Spleen (tissue), 11 donors: ENCODE results near the gene ATG4C. TPM values are rescaled to one million over a fixed set of nuclear protein-coding genes. Genes with fewer than 3 reads are reported as not detected.

Experiments used
- DNase-seq: peaks from one replicate; pipeline ENCODE4 v3.0.0-alpha.2; 2020
- H3K27ac ChIP-seq, 8 donors: fragments of 200-600 bp; sonication (generic) in 7 of 8; 1 replicate in 4 of 8; 2 replicates in 4 of 8; pipeline versions ENCODE4 v1.5.0 to v1.8.0; 2016 to 2021; ENCODE audit warnings: inconsistent platforms in 4 of 8, mild to moderate bottlenecking in 4 of 8, moderate library complexity in 1 of 8
- H3K27me3 ChIP-seq, 7 donors: fragments of 200-600 bp; sonication (generic) in 6 of 7; replicated peaks in 1 of 7; 1 replicate in 4 of 7; 2 replicates in 3 of 7; pipeline versions ENCODE4 v1.5.0 to v1.8.0; 2016 to 2021; ENCODE audit warnings: inconsistent platforms in 3 of 7, mild to moderate bottlenecking in 1 of 7
- H3K36me3 ChIP-seq, 6 donors: fragments of 200-600 bp; sonication (generic) in 5 of 6; 1 replicate in 4 of 6; 2 replicates in 2 of 6; pipeline versions ENCODE4 v1.5.0 to v1.8.0; 2016 to 2021; ENCODE audit warnings: inconsistent platforms in 2 of 6
- H3K4me1 ChIP-seq, 6 donors: fragments of 200-600 bp; sonication (generic) in 5 of 6; 1 replicate in 3 of 6; 2 replicates in 3 of 6; pipeline versions ENCODE4 v1.5.0 to v1.8.0; 2016 to 2021; ENCODE audit warnings: inconsistent platforms in 3 of 6
- H3K4me3 ChIP-seq, 8 donors: fragments of 200-600 bp; sonication (generic) in 7 of 8; 1 replicate in 4 of 8; 2 replicates in 4 of 8; pipeline versions ENCODE4 v1.5.0 to v1.8.0; 2016 to 2021; ENCODE audit warnings: inconsistent platforms in 4 of 8, mild to moderate bottlenecking in 4 of 8, moderate library complexity in 2 of 8
- H3K9me3 ChIP-seq, 8 donors: fragments of 200-600 bp; sonication (generic) in 7 of 8; 1 replicate in 4 of 8; 2 replicates in 4 of 8; pipeline versions ENCODE4 v1.5.0 to v1.8.0; 2016 to 2021; ENCODE audit warnings: inconsistent platforms in 4 of 8
- CTCF ChIP-seq, 11 experiments: fragments of 200-600 bp in 7 of 11; fragments of 450-650 bp in 4 of 11; sonication (generic) in 4 of 11; IDR thresholded peaks in 8 of 11; conservative IDR thresholded peaks in 3 of 11; 1 replicate in 7 of 11; 2 replicates in 4 of 11; pipeline versions ENCODE4 v1.4.0 to v1.8.0; 2016 to 2021; ENCODE audit warnings: antibody characterized with exemption in 11 of 11, inconsistent platforms in 4 of 11, mild to moderate bottlenecking in 1 of 11
- POLR2A ChIP-seq, 3 donors: fragments of 450-650 bp; IDR thresholded peaks; one replicate each; pipeline ENCODE4 v1.5.1; 2017; ENCODE audit warnings: antibody characterized with exemption in 3 of 3, mild to moderate bottlenecking in 1 of 3
- POLR2AphosphoS5 ChIP-seq, 3 donors: sonication (generic); formaldehyde crosslinking; IDR thresholded peaks; one replicate each; pipeline ENCODE4 v1.5.1; 2017; ENCODE audit warnings: antibody characterized with exemption in 3 of 3
- WGBS, 5 donors: extraction: QIAGEN DNeasy Blood & Tissue Kit in 3 of 5; methylation state at CpG; one replicate each; pipeline versions ENCODE4 v1.1.5 to v1.1.7; 2013 to 2018; 5-methylcytosine and 5-hydroxymethylcytosine counted together
- intact Hi-C: fragments of 100-400 bp; cut with DNase I; formaldehyde crosslinking; loops from one replicate; pipeline ENCODE4 v1.15.0; 2023; ENCODE audit warnings: low total_unique reads
- polyA plus RNA-seq, 3 donors: library from polyadenylated mRNA; stranded (reverse); fragments of 200-250 nt; gene quantifications; one replicate each; pipeline ENCODE4 v1.2.1, GENCODE V29; 2013
- total RNA-seq, 7 donors: library from RNA; depleted of rRNA in 3 of 7; stranded (reverse); fragments of >200 nt in 3 of 7; fragmentation: NEBNext Ultra II Directional in 4 of 7; extraction: Animal tissue kit (Norgen Biotek cat#: 25700) in 4 of 7; gene quantifications; one replicate each; pipeline versions ENCODE4 v1.1.0 to v1.2.1, GENCODE V29; 2016 to 2021
- donor health status: healthy with polysubstance abuse.
- donor health status: DM: no; HTN: no; CAD: no; lungs with moderate emphysema.
- donor health status: DM: no; HTN: no; CAD: no.
- donor health status: Bipolar disorder and iron deficiency.
- donor health status: healthy.
- donor health status: DM: no; HTN: no; CAD: no.
- donor health status: DM: yes; HTN: yes; CAD: no.

Gene ATG4C
- total and polyA plus RNA-seq, 10 donors: 9.3 to 24.1 (median 15.7) TPM

GRCh38 chr1:62840555-62840954, 56.6 kb downstream of the ATG4C start:
- Histone ChIP-seq H3K27me3 (no peaks in the 10 kb centered on the region), H3K4me1 (peaks cover 0 to 6% (median 1%) of the 10 kb centered on the region in 6 donors), H3K9me3 (no peaks in the 10 kb centered on the region), H3K4me3 (no peak overlapping the region), H3K36me3 (peaks cover 0 to 40% (median 0%) of the 10 kb centered on the region in 6 donors), H3K27ac (no peak overlapping the region)
- DNase-seq: no peak
- intact Hi-C loops: loop anchor here (5.0 kb wide), 1 partner anchor 307 kb away; no protein-coding TSS in a partner anchor
- no peak for TF ChIP-seq POLR2AphosphoS5 (IDR thresholded peaks at IDR 0.05)
- 91 to 98% (median 95%) methylated on average over 1 of the region's 1 CpG for WGBS, 5 donors

GRCh38 chr1:62841587-62842169, 57.7 kb downstream of the ATG4C start:
- no peaks in the 10 kb centered on the region for H3K9me3 ChIP-seq
- 3 to 8% (median 6%) methylated on average over 3 of the region's 3 CpGs for WGBS, 5 donors
- H3K27ac ChIP-seq: no peak overlapping the region
- H3K36me3 ChIP-seq: peaks cover 0 to 46% (median 4%) of the 10 kb centered on the region in 6 donors
- intact Hi-C loops: loop anchor here (5.0 kb wide), 1 partner anchor 306 kb away; no protein-coding TSS in a partner anchor
- TF ChIP-seq POLR2AphosphoS5 (IDR thresholded peaks at IDR 0.05): no peak
- TF ChIP-seq POLR2A (IDR thresholded peaks at IDR 0.05): no peak
- TF ChIP-seq CTCF (IDR thresholded peaks at IDR 0.05 in 8 of 11, conservative IDR thresholded peaks at IDR 0.05 in 3 of 11): peak in 10 of 11 experiments; percentile 27 to 77 (median 60)
- DNase-seq: no peak
- H3K4me1 ChIP-seq: peaks cover 0 to 6% (median 1%) of the 10 kb centered on the region in 6 donors
- no peak overlapping the region for H3K4me3 ChIP-seq
- no peaks in the 10 kb centered on the region for H3K27me3 ChIP-seq

GRCh38 chr1:62844030-62844429, 60.1 kb downstream of the ATG4C start:
- peaks cover 0 to 50% (median 4%) of the 10 kb centered on the region in 6 donors for H3K36me3 ChIP-seq
- H3K9me3 ChIP-seq: no peaks in the 10 kb centered on the region
- H3K4me3 ChIP-seq: no peak overlapping the region
- intact Hi-C loops: loop anchor here (5.0 kb wide), 1 partner anchor 303 kb away; no protein-coding TSS in a partner anchor
- H3K4me1 ChIP-seq: peaks cover 0 to 6% (median 1%) of the 10 kb centered on the region in 6 donors
- no peak overlapping the region for H3K27ac ChIP-seq
- DNase-seq: no peak
- no peak for TF ChIP-seq POLR2A (IDR thresholded peaks at IDR 0.05)
- TF ChIP-seq POLR2AphosphoS5 (IDR thresholded peaks at IDR 0.05): no peak
- TF ChIP-seq CTCF (IDR thresholded peaks at IDR 0.05 in 8 of 11, conservative IDR thresholded peaks at IDR 0.05 in 3 of 11): no peak
- H3K27me3 ChIP-seq: no peaks in the 10 kb centered on the region

DNA sequence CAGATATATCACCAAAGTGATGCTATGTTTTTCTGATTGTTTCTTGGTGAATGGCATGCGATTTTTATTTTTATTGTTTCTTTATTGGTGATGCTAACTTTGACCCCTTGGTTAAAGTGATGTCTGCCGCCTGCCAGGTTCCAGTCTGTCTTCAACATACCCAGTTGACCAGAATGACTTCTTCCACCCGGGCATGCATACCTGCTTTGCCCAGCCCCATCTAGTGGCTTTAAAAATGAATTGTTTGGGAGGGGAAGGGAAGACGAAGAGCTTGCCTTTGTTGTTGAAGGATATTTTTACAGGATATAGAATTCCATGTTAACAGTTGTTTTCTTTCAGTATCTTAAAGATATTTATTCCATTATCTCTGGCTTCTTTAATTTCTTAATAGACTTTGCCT, 65.1 kb downstream of the ATG4C start:
- H3K27me3 ChIP-seq: no peaks in the 10 kb centered on the region
- H3K27ac ChIP-seq: no peak overlapping the region
- TF ChIP-seq POLR2AphosphoS5 (IDR thresholded peaks at IDR 0.05) (no peak), CTCF (IDR thresholded peaks at IDR 0.05 in 8 of 11, conservative IDR thresholded peaks at IDR 0.05 in 3 of 11) (no peak), POLR2A (IDR thresholded peaks at IDR 0.05) (no peak)
- H3K4me1 ChIP-seq: no peaks in the 10 kb centered on the region
- H3K36me3 ChIP-seq: peaks cover 0 to 62% (median 10%) of the 10 kb centered on the region in 6 donors
- H3K4me3 ChIP-seq: no peak overlapping the region
- WGBS, 5 donors: 80 to 83% (median 82%) methylated on average over 4 of the region's 4 CpGs
- no peak for DNase-seq
- intact Hi-C loops: no loop called here
- no peaks in the 10 kb centered on the region for H3K9me3 ChIP-seq
